K562 (cell line): ENCODE results near the gene CDKN2C. TPM values are rescaled to one million over a fixed set of nuclear protein-coding genes. Genes with fewer than 3 reads are reported as not detected.

Source experiments
- BDP1 ChIP-seq: IDR thresholded peaks from 3 replicates; pipeline ENCODE4 v1.6.1; 2011; ENCODE audit not compliant: insufficient read length, insufficient read depth
- DACH1 ChIP-seq: fragments of 450-650 bp; IDR thresholded peaks from 2 replicates; pipeline ENCODE4 v1.6.1; 2018; ENCODE audit not compliant: partially characterized antibody
- ELF4 ChIP-seq: fragments of 450-650 bp; formaldehyde crosslinking; IDR thresholded peaks from 2 replicates; pipeline ENCODE4 v1.4.0; 2022; ENCODE audit warnings: missing genetic modification characterization
- ERF ChIP-seq: fragments of 450-650 bp; formaldehyde crosslinking; IDR thresholded peaks from 2 replicates; pipeline ENCODE4 v1.4.0; 2020; ENCODE audit warnings: mild to moderate bottlenecking, mixed read lengths
- KDM1A ChIP-seq, 2 experiments: fragments of 450-650 bp; IDR thresholded peaks; 2 replicates each; pipeline ENCODE4 v1.6.1; 2016; ENCODE audit warnings: mild to moderate bottlenecking in 2 of 2
- MLLT1 ChIP-seq, 2 experiments: fragments of 450-650 bp; IDR thresholded peaks; 2 replicates each; pipeline ENCODE4 v1.6.1; 2016
- MTA2 ChIP-seq: fragments of 450-650 bp; IDR thresholded peaks from 2 replicates; pipeline ENCODE4 v1.6.1; 2016; ENCODE audit warnings: low read depth
- MYC ChIP-seq, 2 experiments: fragments of 250-450 bp in 1 of 2; sonication (Bioruptor Pico) in 1 of 2; IDR thresholded peaks; 2 replicates each; pipeline versions ENCODE4 v1.5.1 to v1.6.1; 2012 to 2021; ENCODE audit warnings: low read depth in 2 of 2, borderline replicate concordance in 1 of 2, improper control_type of control experiment in 1 of 2, low read length in 1 of 2, mild to moderate bottlenecking in 1 of 2, moderate library complexity in 1 of 2
- NCOA2 ChIP-seq, 2 experiments: fragments of 450-650 bp; IDR thresholded peaks; 2 replicates each; pipeline ENCODE4 v1.6.1; 2018; ENCODE audit warnings: mild to moderate bottlenecking in 2 of 2, moderate library complexity in 1 of 2; ENCODE audit not compliant: partially characterized antibody in 2 of 2
- PKNOX1 ChIP-seq: fragments of 450-650 bp; IDR thresholded peaks from 2 replicates; pipeline ENCODE4 v1.6.1; 2016
- RBBP5 ChIP-seq: fragments of 200-600 bp; sonication (generic); IDR thresholded peaks from 2 replicates; pipeline ENCODE4 v1.6.1; 2012; ENCODE audit warnings: borderline replicate concordance, mild to moderate bottlenecking, low read length, control low read depth, inconsistent platforms; ENCODE audit not compliant: insufficient read depth, poor library complexity, severe bottlenecking
- SMARCA5 ChIP-seq: fragments of 450-650 bp; IDR thresholded peaks from 2 replicates; pipeline ENCODE4 v1.6.1; 2016
- SMARCE1 ChIP-seq: fragments of 450-650 bp; IDR thresholded peaks from 2 replicates; pipeline ENCODE4 v1.7.1; 2016; ENCODE audit warnings: mild to moderate bottlenecking
- SMC3 ChIP-seq: conservative IDR thresholded peaks from 2 replicates; pipeline ENCODE4 v1.6.1; 2011; ENCODE audit warnings: low read depth, low read length, improper control_type of control experiment; ENCODE audit not compliant: insufficient read depth
- SNIP1 ChIP-seq: fragments of 450-650 bp; IDR thresholded peaks from 2 replicates; pipeline ENCODE4 v1.7.1; 2017; ENCODE audit warnings: low read depth, mild to moderate bottlenecking
- TBP ChIP-seq: optimal IDR thresholded peaks from 2 replicates; pipeline ENCODE3; 2011; ENCODE audit warnings: low read depth, low read length, improper control_type of control experiment
- YBX1 ChIP-seq: fragments of 450-650 bp; IDR thresholded peaks from 2 replicates; pipeline ENCODE4 v1.7.1; 2016; ENCODE audit warnings: mild to moderate bottlenecking
- ZBTB7A ChIP-seq: IDR thresholded peaks from 2 replicates; pipeline ENCODE4 v1.6.1; 2011; ENCODE audit warnings: low read depth, mild to moderate bottlenecking, low read length, moderate library complexity, borderline replicate concordance; ENCODE audit not compliant: control insufficient read depth
- ZNF395 ChIP-seq: fragments of 200-800 bp; sonication (Bioruptor generic); IDR thresholded peaks from 2 replicates; pipeline ENCODE4 v1.6.1; 2017; ENCODE audit warnings: missing genetic modification characterization, missing compliant biosample characterization
- ZNF644 ChIP-seq: fragments of 200-800 bp; sonication (Bioruptor generic); IDR thresholded peaks from 2 replicates; pipeline ENCODE4 v1.6.1; 2016; ENCODE audit warnings: low read depth, missing genetic modification characterization, missing compliant biosample characterization
- ZNF778 ChIP-seq: fragments of 450-650 bp; formaldehyde crosslinking; IDR thresholded peaks from 2 replicates; pipeline ENCODE4 v1.4.0; 2020; ENCODE audit warnings: mild to moderate bottlenecking, moderate library complexity
- polyA plus RNA-seq, 8 experiments: library from polyadenylated mRNA; depleted of rRNA in 4 of 8; stranded (reverse) in 5 of 8; unstranded in 3 of 8; fragments of >200 nt; fragmentation: Nextera tagmentation in 2 of 8; fragmentation: Illumina TruSeq in 1 of 8; extraction: Ambion mirVana in 2 of 8; extraction: Trizol in 1 of 8; gene quantifications; 2 replicates each; pipeline versions ENCODE4 v1.2.1 to v1.2.3, GENCODE V29; 2011 to 2014; ENCODE audit warnings: inconsistent platforms in 1 of 8, missing spikeins in 1 of 8
- total RNA-seq, 7 experiments: library from RNA; depleted of rRNA in 6 of 7; stranded (reverse); fragments of >200 nt in 6 of 7; fragmentation: Illumina TruSeq in 2 of 7; extraction: Trizol in 2 of 7; gene quantifications; 2 replicates each; pipeline versions ENCODE4 v1.2.1 to v1.2.3, GENCODE V29; 2011 to 2021; ENCODE audit warnings: low replicate concordance in 1 of 7

CDKN2C gene
- total and polyA plus RNA-seq, 9 of the 15 experiments (the other 6 are each of a cell fraction or from before 2014, with no cell fraction given): 11.9 to 74.3 (median 45.9) TPM

GRCh38 chr1:50973875-50974617 is 4.0 kb downstream of the CDKN2C start (continued):
- TF ChIP-seq YBX1 (no peak), ZBTB7A (no peak), ELF4 (CRISPR knock-in tag) (no peak), SMARCA5 (no peak), SMC3 (no peak), ERF (no peak), PKNOX1 (peak; percentile 81), BDP1 (no peak), SNIP1 (no peak), ZNF778 (CRISPR knock-in tag) (no peak), SMARCE1 (no peak), MTA2 (no peak), DACH1 (no peak), NCOA2 (IDR thresholded peaks at IDR 0.05; ENCODE audit: partially characterized antibody in 2 of 2) (no peak), MLLT1 (IDR thresholded peaks at IDR 0.05) (peak; percentile 32 to 49; a peak in 1 of 4 replicates), MYC (IDR thresholded peaks at IDR 0.05; ENCODE audit: low read depth, low read length) (0 out of 2 replicates have a peak, but pooled peaks have one; percentile 13), MYC (CRISPR knock-in tag; IDR thresholded peaks at IDR 0.05; ENCODE audit: borderline replicate concordance, low read depth) (no peak), TBP (no peak), ZNF644 (tag) (peak; percentile 32; the same call in 1 of the 2 replicates), KDM1A (IDR thresholded peaks at IDR 0.05) (peak; percentile 53 to 67), ZNF395 (0 out of 2 replicates have a peak, but pooled peaks have one; percentile 49), RBBP5 (peak; percentile 81)
